Stimulated activated naive CD8-positive, alpha-beta T cell treated with anti-CD3 and anti-CD28 coated beads, Interleukin-15, Interleukin-2, amounts not matched to agents 100 ng/mL and 50 ng/mL, for 24 hours (primary cell): ENCODE results near the gene MT1G.
A peak's percentile ranks its signal among the peaks of the same experiment; 100 is the strongest.
"Not testable (repeated sequence)": the region's sequence is repeated elsewhere in the genome, so short reads cannot be mapped to it uniquely, and the experiment has no call there.

ENCODE experiments used
- H3K27ac Mint-ChIP-seq: one replicate; pipeline ENCODE4 v1.8.0; 2021; ENCODE audit warnings: mild to moderate bottlenecking, mixed read lengths
- H3K27me3 Mint-ChIP-seq: one replicate; pipeline ENCODE4 v1.8.0; 2021; ENCODE audit warnings: mixed read lengths
- H3K36me3 Mint-ChIP-seq: one replicate; pipeline ENCODE4 v1.8.0; 2021; ENCODE audit warnings: low read depth, mixed read lengths
- H3K4me1 Mint-ChIP-seq: one replicate; pipeline ENCODE4 v1.8.0; 2021; ENCODE audit warnings: low read depth, mixed read lengths
- H3K4me3 Mint-ChIP-seq: one replicate; pipeline ENCODE4 v1.8.0; 2021; ENCODE audit warnings: mild to moderate bottlenecking, mixed read lengths
- H3K9me3 Mint-ChIP-seq: one replicate; pipeline ENCODE4 v1.8.0; 2021; ENCODE audit warnings: mixed read lengths

MT1G gene

DNA sequence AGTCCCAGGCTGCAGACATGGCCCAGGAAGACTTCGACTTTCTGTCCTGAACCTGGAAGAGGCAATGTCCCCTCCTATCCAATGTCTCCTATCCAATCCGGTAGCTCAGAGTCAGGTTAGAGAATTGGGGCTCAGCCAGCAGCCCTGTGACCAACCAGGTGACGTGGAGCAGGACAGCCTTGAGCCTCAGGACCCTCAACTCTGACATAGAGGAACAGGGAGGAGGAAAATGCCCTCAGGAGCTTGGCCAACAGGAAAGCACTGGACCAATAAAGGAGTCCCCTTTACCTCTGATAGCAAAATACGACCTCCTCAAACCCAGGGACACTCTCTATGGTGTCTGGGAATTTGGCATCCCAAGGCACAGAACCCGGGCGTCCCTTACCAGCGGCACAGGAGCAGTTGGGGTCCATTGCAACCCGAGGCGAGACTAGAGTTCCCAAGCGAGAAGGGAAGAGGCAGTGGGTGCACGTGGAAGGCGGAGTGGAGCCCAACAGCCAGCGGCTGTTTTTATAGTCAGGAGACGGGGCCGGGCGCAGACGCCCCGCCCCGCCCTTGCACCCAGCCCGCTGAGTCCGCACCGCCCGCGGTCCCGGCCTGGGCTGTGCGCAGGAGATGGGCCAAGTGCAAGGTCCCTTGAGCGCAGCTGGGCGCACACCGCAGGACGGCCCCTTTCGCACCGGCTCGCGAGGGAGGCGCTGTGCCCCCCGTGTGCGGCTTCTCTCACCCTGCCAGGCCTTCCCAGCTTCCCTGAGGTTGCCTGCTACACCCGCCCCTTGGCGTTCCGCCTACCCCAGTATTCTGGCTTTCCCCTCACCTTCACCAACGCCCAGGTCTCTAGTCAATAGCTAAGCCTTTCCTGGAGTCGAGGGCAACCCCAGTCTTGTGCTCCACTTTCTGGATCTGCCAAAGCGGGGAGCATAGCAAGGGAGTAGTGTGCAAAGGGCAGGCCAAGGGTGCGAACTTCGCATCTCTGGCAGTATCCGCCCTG, at the start of gene MT1G:
Gene MT1G, minus strand, starts transcription at position 485 of the 991 bp plus-strand sequence. Its CDS starts 72 bp downstream, at position 413.
- H3K4me1 Mint-ChIP-seq: peaks cover 21% of the 10 kb centered on the region
- no peaks in the 10 kb centered on the region for H3K36me3 Mint-ChIP-seq
- H3K27me3 Mint-ChIP-seq: peaks cover 70% of the 10 kb centered on the region
- no peaks in the 10 kb centered on the region for H3K9me3 Mint-ChIP-seq
- H3K27ac Mint-ChIP-seq: no peak within 1 kb of the TSS
- H3K4me3 Mint-ChIP-seq: peak within 1 kb of the TSS; percentile 51

DNA sequence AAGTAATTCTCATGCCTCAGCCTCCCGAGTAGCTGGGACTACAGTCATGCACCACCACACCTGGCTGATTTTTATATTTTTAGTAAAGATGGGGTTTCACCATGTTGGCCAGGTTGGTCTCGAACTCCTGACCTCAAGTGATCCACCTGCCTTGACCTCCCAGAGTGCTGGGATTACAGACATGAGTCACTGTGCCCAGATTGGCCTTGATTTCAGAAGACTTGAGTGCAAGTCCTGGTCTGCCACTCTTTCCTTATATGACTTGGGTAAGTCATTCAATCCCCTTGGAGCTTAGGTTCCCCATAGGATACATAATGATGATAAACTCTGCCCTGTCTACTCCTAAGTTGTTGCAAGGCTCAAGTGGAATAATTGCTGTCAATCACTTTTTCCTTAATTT, 49.7 kb upstream of the MT1G start:
- H3K36me3 Mint-ChIP-seq, H3K27me3 Mint-ChIP-seq, H3K27ac Mint-ChIP-seq, H3K9me3 Mint-ChIP-seq, H3K4me3 Mint-ChIP-seq, H3K4me1 Mint-ChIP-seq: not testable (repeated sequence)

DNA sequence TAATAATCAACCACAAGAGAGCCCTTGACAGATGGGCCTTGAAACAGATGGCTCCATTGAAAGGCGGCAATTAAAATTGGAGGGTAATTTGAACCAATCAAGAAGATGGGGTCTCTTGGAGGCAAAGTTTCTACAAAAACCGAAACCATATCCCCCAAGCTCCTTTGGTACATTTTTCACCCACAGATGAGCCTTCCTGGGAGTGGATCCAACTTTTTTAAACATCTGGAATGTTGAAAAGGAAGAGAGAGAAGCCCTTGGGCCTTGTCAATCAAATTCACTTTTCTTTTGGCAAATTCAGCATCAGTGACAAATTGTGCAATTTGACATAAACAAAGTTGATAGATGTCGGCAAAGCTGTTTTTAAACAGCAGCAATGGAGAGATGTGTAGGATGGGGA, 48.9 kb upstream of the MT1G start:
- peaks cover under 1% of the 10 kb centered on the region for H3K4me1 Mint-ChIP-seq
- no peaks in the 10 kb centered on the region for H3K36me3 Mint-ChIP-seq
- no peak overlapping the region for H3K27ac Mint-ChIP-seq
- no peaks in the 10 kb centered on the region for H3K27me3 Mint-ChIP-seq
- no peak overlapping the region for H3K4me3 Mint-ChIP-seq
- no peaks in the 10 kb centered on the region for H3K9me3 Mint-ChIP-seq

DNA sequence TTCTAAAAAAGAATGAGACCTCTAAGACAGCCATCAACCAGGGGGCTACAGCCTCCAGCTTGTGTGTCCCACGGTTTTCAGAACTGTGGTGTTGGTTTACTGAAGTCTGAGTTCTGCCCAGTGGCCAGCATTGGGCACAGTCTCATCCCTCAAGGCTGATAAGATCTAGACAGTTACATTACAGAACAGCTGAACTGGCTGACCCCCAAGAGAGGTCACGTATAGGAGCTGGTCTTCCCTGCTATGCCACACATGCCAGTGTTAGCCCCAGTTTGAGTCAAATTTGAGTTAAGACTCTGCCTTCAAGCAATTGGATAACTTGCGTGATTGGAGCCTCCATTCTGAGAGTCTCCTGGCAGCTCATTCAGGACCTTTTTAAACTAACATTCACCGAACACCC, 47.3 kb upstream of the MT1G start:
- Mint-ChIP-seq H3K4me3 (no peak overlapping the region), H3K36me3 (no peaks in the 10 kb centered on the region), H3K27me3 (no peaks in the 10 kb centered on the region), H3K9me3 (no peaks in the 10 kb centered on the region), H3K27ac (no peak overlapping the region), H3K4me1 (peaks cover 12% of the 10 kb centered on the region)

DNA sequence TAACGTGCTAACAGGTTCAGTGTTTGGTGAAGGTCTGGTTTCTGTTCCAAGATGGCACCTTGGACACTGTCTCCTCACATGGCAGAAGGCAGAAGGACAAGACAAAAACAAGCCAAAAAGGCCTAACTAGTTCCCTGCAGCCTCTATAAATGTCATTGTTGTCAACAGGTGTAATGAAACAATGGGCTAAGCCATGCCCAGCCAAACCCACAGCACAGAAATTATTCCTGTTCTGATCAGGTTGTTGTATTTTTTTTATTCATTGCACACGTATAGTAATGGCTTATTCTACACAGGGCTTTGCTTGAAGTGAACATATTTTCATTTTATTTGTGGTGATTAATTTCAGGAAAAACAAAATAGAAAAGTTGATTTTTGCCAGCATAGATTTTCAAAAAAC, 45.9 kb upstream of the MT1G start:
- Mint-ChIP-seq H3K27me3 (no peaks in the 10 kb centered on the region), H3K27ac (no peak overlapping the region), H3K36me3 (no peaks in the 10 kb centered on the region), H3K4me1 (peaks cover 26% of the 10 kb centered on the region), H3K9me3 (no peaks in the 10 kb centered on the region), H3K4me3 (no peak overlapping the region)

DNA sequence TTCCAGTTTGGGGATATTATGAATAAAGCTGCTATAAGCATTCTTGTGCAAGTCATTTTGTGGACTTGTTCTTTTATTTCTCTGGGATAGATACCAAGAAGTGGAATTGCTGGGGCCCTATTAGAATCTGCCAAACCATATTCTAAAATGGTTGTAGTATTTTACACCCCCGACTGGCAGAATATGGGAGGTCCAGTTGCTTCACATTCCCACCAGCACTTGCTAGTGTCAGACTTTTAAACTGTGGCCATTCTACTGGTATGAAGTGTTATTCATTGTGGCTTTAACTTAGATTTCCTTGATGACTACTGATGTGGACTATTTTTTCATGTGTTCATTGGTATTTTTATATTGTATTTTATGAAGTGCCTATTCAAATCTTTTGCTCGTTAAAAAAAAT, 44.0 kb upstream of the MT1G start:
- no peaks in the 10 kb centered on the region for H3K36me3 Mint-ChIP-seq
- peaks cover 36% of the 10 kb centered on the region for H3K4me1 Mint-ChIP-seq
- no peak overlapping the region for H3K27ac Mint-ChIP-seq
- H3K4me3 Mint-ChIP-seq: no peak overlapping the region
- no peaks in the 10 kb centered on the region for H3K9me3 Mint-ChIP-seq
- H3K27me3 Mint-ChIP-seq: no peaks in the 10 kb centered on the region

DNA sequence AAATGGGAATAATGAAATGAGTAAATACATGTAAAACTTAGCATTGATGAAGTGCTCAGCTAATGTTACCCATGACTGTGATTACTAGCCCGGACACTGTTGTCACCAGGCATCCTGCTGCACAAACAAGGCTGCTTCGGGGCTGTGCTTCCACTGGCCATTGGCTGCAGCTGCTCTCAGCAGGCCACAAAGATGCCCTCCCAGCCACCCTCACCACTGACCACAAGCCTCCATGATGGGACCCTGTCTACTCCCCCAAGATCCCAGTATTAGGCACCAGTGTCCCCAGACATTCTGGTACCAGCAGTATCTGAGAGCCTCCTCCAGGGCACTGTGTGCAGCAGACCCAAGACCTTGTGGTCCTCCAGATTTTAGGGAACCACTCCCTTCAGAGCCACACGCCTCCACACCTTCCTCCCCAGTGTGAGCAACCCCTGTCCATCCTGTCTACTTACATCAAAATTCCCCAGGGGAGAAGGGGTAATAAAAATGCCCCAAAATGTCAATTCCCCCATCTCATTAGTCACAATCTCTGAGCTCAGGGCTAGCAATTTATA, 42.4 kb upstream of the MT1G start:
- H3K27me3 Mint-ChIP-seq: no peaks in the 10 kb centered on the region
- H3K4me1 Mint-ChIP-seq: peaks cover 36% of the 10 kb centered on the region
- H3K4me3 Mint-ChIP-seq: no peak overlapping the region
- H3K9me3 Mint-ChIP-seq: no peaks in the 10 kb centered on the region
- no peaks in the 10 kb centered on the region for H3K36me3 Mint-ChIP-seq
- H3K27ac Mint-ChIP-seq: peak overlapping the region; percentile 83

DNA sequence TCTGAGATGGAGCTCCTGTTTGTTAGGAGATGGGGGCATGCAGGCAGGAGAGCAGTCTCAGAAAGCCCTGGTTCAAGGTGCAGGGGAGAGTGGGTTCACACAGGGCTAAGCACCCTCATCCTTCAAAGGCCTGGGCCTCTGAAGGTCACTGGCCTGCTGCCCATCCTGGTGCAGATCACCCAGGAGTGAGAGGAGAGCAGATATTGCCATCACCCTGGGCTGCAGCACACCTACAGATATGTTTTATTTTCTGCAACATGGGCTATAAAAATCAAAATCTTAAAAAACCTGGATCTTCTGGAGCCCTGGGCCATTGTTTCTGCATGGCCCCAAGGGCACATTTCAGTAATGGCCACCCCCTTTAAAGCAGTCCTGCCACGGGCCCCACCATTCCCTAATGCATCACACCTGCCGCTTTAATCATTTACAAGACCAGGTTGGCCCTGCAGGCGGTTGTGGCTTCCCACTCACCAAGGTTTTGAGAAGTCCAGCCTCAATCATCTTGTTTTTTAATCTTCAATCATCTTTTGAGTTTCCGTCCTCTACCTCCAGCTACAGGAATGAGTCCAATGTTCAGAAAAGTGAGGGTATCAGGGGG, 41.7 kb upstream of the MT1G start:
- peak overlapping the region; percentile 83 for H3K27ac Mint-ChIP-seq
- no peaks in the 10 kb centered on the region for H3K9me3 Mint-ChIP-seq
- no peaks in the 10 kb centered on the region for H3K27me3 Mint-ChIP-seq
- H3K4me1 Mint-ChIP-seq: peaks cover 36% of the 10 kb centered on the region
- H3K4me3 Mint-ChIP-seq: peak overlapping the region; percentile 73
- H3K36me3 Mint-ChIP-seq: no peaks in the 10 kb centered on the region

DNA sequence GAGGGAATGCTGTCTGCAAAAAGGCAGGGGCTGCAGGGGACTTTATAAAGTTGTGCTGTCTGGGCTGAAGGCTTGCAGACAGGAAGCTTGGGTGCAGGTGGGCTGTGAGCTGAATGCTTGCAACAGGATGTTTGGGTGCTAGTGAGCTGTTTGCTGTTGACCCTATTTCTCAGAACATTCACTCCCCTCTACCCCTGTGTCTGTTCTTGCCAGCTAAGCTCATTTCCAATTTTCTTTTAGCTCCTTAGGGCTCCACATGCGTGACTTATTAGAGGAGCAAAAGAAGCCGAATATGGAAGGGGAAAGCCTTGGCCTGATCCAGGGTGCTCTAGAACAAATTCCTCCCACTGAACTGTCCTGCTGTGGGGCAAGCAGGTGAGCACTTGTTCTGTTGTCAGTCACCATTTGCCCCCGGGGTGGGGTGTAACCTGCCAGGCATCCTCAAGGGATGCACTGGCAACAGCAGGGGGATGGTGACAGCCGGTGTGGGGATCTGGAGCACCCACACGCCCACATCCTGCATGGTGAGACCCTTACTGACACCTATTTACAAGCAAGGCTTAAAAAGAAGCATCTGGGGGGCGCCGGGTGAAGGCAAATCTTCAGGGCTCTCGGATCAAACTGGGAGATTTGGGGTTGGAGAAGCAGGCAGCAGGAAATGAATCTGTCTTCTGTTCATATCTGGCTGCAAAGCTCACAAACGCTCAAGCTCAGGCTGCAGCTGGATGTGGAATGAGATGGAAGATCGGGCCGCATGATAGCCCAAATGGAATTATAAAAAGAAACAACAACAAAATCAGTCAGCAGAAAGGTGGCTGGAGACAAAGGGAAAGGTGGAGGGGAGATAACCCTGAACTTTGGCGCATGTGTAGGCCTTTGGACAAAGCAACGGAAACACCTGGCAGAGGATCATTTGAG, 40.9 kb upstream of the MT1G start:
- no peaks in the 10 kb centered on the region for H3K9me3 Mint-ChIP-seq
- H3K27me3 Mint-ChIP-seq: no peaks in the 10 kb centered on the region
- H3K27ac Mint-ChIP-seq: peak overlapping the region; percentile 83
- peaks cover 36% of the 10 kb centered on the region for H3K4me1 Mint-ChIP-seq
- H3K36me3 Mint-ChIP-seq: no peaks in the 10 kb centered on the region
- H3K4me3 Mint-ChIP-seq: peak overlapping the region; percentile 73

DNA sequence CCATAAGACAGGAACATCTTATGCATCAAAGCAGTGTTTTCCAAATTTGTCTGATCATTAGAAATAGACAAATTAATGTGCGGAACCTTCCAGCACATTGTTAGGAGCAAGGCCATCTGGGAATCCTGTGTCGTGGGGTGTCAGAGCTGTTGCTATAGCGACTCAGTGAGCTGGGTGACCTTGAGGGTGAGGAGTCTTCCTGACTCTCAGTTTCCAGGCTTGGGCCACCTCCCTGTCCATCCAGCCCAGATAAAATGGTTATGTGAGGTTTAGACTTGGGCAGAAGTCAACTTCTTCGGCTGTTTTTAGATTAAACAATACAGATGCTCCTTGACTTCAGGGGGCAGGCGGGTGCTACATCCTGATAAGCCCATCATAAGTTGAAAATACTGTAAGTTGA, 35.0 kb upstream of the MT1G start:
- H3K4me1 Mint-ChIP-seq: peaks cover 10% of the 10 kb centered on the region

DNA sequence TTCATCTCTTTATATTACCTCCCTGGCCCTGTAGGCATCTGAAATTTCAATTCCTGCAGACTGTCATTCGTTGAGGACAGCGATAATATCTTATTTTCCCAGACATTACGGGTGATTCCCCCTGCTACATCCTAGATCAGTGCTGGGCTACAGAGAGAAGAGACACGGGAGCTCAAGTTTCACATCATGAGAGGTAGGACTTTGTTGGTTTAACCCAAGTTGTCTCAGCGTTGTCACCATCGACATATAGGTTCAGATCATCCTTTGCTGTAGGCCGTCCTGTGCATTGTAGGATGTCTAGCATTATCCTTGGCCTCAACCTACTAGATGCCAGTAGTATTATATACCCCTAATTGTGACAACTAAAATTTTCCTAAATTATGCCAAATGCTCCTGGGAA, 33.7 kb upstream of the MT1G start:
- H3K36me3 Mint-ChIP-seq: no peaks in the 10 kb centered on the region
- H3K4me1 Mint-ChIP-seq: peaks cover 7% of the 10 kb centered on the region
- no peak overlapping the region for H3K4me3 Mint-ChIP-seq
- H3K9me3 Mint-ChIP-seq: no peaks in the 10 kb centered on the region
- H3K27ac Mint-ChIP-seq: no peak overlapping the region
- no peaks in the 10 kb centered on the region for H3K27me3 Mint-ChIP-seq

More for the DNA sequence above, 35.0 kb upstream of the MT1G start:
- Mint-ChIP-seq H3K4me3 (no peak overlapping the region), H3K27me3 (no peaks in the 10 kb centered on the region), H3K9me3 (no peaks in the 10 kb centered on the region), H3K36me3 (no peaks in the 10 kb centered on the region), H3K27ac (no peak overlapping the region)

DNA sequence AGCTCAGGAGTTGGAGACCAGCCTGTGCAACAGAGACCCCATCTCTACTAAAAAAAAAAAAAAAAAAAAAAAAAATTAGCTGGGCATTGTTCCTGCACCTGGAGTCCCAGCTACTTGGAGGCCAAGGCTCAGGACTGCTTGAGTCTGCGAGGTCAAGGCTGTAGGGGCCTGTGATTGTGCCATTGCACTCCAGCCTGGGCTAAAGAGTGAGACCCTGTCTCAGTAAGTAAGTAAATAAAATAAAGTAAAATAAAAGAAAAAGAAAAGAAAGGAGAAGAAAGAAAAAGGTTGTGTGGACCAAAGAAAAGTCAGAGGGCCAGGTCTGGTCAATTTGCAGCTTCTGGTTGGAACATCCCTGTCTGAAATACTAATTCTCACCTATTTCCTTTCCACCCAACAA, 32.8 kb upstream of the MT1G start:
- no peak overlapping the region for H3K27ac Mint-ChIP-seq
- H3K27me3 Mint-ChIP-seq: no peaks in the 10 kb centered on the region
- H3K4me3 Mint-ChIP-seq: no peak overlapping the region
- peaks cover 7% of the 10 kb centered on the region for H3K4me1 Mint-ChIP-seq
- H3K9me3 Mint-ChIP-seq: no peaks in the 10 kb centered on the region
- H3K36me3 Mint-ChIP-seq: no peaks in the 10 kb centered on the region

DNA sequence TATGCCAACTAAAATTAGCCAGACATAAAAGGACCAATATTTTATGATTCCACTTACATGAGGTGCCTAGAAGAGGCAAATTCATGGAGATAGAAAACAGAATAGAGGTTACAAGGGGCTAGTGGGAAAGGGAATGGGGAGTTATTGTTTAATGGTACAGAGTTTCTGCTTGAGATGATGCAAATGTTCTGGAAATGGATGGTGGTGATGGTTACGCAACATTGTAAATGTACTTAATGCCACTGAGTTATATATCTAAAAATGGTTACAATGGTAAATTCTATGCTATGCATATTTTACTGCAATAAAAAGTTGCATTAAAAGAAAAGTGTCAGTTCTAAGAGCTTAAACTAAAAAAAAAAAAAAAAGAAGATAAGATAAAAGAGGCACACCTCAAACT, 32.3 kb upstream of the MT1G start:
- H3K9me3 Mint-ChIP-seq: no peaks in the 10 kb centered on the region
- no peaks in the 10 kb centered on the region for H3K27me3 Mint-ChIP-seq
- no peak overlapping the region for H3K27ac Mint-ChIP-seq
- peaks cover 7% of the 10 kb centered on the region for H3K4me1 Mint-ChIP-seq
- no peaks in the 10 kb centered on the region for H3K36me3 Mint-ChIP-seq
- H3K4me3 Mint-ChIP-seq: no peak overlapping the region

DNA sequence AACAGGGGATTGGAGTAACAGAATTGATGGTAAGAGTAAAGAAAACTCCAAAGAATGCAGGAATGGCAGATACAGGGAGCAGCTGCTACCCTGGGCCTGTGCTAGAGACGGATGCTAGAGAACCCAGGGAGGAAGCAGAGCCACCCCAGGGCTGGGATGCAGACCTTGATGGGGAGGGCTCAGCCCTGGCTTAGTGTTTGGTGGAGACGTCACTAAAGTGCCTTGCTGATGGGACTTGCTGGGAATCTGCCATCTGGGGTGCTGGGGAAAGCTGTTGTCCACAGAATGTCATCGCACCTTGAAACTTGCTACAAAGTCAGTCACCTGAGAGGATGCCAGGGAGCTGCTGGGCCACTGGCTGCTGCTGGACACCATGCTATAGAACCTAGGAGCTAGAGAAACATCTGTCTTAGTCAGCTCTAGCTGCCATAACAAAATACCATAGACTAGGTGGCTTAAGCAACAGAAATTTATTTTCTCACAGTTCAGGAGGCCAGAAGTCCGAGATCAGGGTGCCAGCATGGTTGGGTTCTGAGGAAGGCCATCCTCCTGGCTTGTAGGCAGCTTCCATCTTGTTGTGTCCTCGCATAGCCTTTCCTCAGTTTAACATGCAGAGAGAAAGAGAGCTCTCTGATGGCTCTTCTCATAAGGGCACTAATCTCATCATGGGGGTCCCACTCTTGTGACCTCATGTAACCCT, 29.7 kb upstream of the MT1G start:
- H3K9me3 Mint-ChIP-seq: no peaks in the 10 kb centered on the region
- no peaks in the 10 kb centered on the region for H3K27me3 Mint-ChIP-seq
- peaks cover 7% of the 10 kb centered on the region for H3K4me1 Mint-ChIP-seq
- H3K4me3 Mint-ChIP-seq: no peak overlapping the region
- H3K27ac Mint-ChIP-seq: no peak overlapping the region
- H3K36me3 Mint-ChIP-seq: no peaks in the 10 kb centered on the region
